ENCODE measurements around the gene PNPLA6.

Gene PNPLA6

DNA sequence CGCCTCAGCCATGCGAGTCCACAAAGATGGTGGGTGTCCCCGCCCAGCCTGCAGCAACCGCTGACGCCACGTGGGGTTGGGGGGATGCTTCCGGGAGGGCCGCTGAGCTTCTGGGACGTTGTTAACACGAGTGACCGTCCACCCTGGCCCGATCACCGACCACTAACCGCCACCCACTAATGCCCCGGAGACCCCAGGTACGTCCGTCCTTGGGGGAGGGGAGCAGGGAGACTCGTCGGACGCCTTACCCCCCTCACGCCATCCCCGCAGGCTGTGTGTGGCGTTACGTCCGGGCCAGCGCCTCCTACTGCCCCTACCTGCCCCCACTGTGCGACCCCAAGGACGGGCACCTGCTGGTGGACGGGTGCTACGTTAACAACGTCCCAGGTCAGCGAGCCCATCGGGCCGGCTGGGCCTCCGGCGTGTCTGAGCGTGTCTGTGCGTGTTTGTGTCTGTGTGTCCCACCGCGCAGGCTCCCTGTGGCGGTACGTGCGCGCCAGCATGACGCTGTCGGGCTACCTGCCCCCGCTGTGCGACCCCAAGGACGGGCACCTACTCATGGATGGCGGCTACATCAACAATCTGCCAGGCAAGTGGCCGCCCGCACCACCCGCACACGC, 21.3 kb downstream of the PNPLA6 start:
- Histone ChIP-seq H3K79me2 (ENCODE audit: insufficient read depth, low read depth) (no peaks in the 10 kb centered on the region), H3K27me3 (ENCODE audit: insufficient read depth, low read depth) (no peaks in the 10 kb centered on the region), H3K4me3 (IDR thresholded peaks at IDR 0.05; ENCODE audit: insufficient read depth, low read depth, low read length) (no peak overlapping the region), H3K27ac (no peak overlapping the region), H2AFZ (ENCODE audit: low read depth) (no peak overlapping the region), H3K9ac (no peak overlapping the region), H4K20me1 (ENCODE audit: insufficient read depth) (no peaks in the 10 kb centered on the region), H3K36me3 (ENCODE audit: insufficient read depth) (no peaks in the 10 kb centered on the region), H3K4me2 (no peak overlapping the region), H3K4me1 (ENCODE audit: low read depth, poor library complexity, severe bottlenecking) (peaks cover 8% of the 10 kb centered on the region)
- TF ChIP-seq, protein P1, sequence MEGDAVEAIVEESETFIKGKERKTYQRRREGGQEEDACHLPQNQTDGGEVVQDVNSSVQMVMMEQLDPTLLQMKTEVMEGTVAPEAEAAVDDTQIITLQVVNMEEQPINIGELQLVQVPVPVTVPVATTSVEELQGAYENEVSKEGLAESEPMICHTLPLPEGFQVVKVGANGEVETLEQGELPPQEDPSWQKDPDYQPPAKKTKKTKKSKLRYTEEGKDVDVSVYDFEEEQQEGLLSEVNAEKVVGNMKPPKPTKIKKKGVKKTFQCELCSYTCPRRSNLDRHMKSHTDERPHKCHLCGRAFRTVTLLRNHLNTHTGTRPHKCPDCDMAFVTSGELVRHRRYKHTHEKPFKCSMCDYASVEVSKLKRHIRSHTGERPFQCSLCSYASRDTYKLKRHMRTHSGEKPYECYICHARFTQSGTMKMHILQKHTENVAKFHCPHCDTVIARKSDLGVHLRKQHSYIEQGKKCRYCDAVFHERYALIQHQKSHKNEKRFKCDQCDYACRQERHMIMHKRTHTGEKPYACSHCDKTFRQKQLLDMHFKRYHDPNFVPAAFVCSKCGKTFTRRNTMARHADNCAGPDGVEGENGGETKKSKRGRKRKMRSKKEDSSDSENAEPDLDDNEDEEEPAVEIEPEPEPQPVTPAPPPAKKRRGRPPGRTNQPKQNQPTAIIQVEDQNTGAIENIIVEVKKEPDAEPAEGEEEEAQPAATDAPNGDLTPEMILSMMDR (conservative IDR thresholded peaks at IDR 0.05; ENCODE audit: low read depth, low read length) = no peak

GRCh38 chr19:7558667-7559066, 23.1 kb downstream of the PNPLA6 start:
- TF ChIP-seq, protein P1 (conservative IDR thresholded peaks at IDR 0.05; ENCODE audit: low read depth, low read length) = no peak
- no peaks in the 10 kb centered on the region for H3K4me1 ChIP-seq (ENCODE audit: low read depth, poor library complexity, severe bottlenecking)
- no peaks in the 10 kb centered on the region for H3K79me2 ChIP-seq (ENCODE audit: insufficient read depth, low read depth)
- no peak overlapping the region for H3K4me3 ChIP-seq (IDR thresholded peaks at IDR 0.05; ENCODE audit: insufficient read depth, low read depth, low read length)
- no peaks in the 10 kb centered on the region for H3K27me3 ChIP-seq (ENCODE audit: insufficient read depth, low read depth)
- H2AFZ ChIP-seq (ENCODE audit: low read depth) = no peak overlapping the region
- no peak overlapping the region for H3K9ac ChIP-seq
- H3K36me3 ChIP-seq (ENCODE audit: insufficient read depth) = no peaks in the 10 kb centered on the region
- no peak overlapping the region for H3K4me2 ChIP-seq
- H4K20me1 ChIP-seq (ENCODE audit: insufficient read depth) = no peaks in the 10 kb centered on the region
- no peak overlapping the region for H3K27ac ChIP-seq

DNA sequence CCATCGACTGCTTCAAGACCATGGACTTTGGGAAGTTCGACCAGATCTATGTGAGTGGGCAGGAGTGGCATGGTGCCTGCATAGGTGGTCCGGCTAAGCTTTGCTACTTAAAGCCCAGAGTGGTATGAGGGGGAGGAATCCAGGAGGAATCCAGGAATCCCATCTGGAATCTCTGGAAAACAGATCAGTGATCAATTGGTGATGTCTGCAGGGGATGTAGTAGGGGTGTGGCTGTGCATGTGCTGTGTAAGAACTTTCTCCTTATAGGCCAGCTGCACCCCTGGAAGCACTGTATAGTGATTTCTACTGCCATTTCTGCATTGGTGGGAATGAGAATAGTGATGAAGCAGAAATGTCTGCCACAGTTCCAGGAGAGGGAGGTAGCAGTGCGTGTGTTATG, 23.6 kb downstream of the PNPLA6 start:
- Histone ChIP-seq H2AFZ (ENCODE audit: low read depth) (no peak overlapping the region), H3K4me1 (ENCODE audit: low read depth, poor library complexity, severe bottlenecking) (no peaks in the 10 kb centered on the region), H3K27ac (no peak overlapping the region), H3K36me3 (ENCODE audit: insufficient read depth) (no peaks in the 10 kb centered on the region), H3K4me3 (IDR thresholded peaks at IDR 0.05; ENCODE audit: insufficient read depth, low read depth, low read length) (no peak overlapping the region), H4K20me1 (ENCODE audit: insufficient read depth) (no peaks in the 10 kb centered on the region), H3K9ac (no peak overlapping the region), H3K27me3 (ENCODE audit: insufficient read depth, low read depth) (no peaks in the 10 kb centered on the region; the same call in 1 of the 2 replicates), H3K79me2 (ENCODE audit: insufficient read depth, low read depth) (no peaks in the 10 kb centered on the region), H3K4me2 (no peak overlapping the region)
- TF ChIP-seq, protein P1 (conservative IDR thresholded peaks at IDR 0.05; ENCODE audit: low read depth, low read length) = no peak

DNA sequence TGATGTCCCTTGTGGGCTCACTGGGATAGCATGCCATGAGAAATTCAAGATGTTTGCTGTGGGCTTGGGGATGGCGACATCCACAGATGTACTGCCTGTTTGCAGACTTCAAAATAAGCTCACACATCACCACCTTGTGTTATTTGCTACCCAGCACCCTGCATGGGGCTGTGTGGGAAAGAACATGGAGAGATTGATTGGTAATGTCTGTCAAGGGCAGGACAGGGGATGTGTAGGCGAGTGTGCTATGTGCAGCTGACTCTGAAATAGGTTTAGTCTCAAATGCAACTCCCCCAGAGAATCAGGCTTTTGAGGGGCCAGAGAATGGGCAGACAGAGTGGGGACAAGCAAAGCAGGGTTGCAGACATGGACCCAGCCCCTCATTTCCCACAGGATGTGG, 24.7 kb downstream of the PNPLA6 start:
- Histone ChIP-seq H4K20me1 (ENCODE audit: insufficient read depth) (no peaks in the 10 kb centered on the region), H3K9ac (no peak overlapping the region), H2AFZ (ENCODE audit: low read depth) (no peak overlapping the region), H3K4me2 (no peak overlapping the region), H3K27me3 (ENCODE audit: insufficient read depth, low read depth) (no peaks in the 10 kb centered on the region; the same call in 1 of the 2 replicates), H3K27ac (no peak overlapping the region), H3K4me1 (ENCODE audit: low read depth, poor library complexity, severe bottlenecking) (no peaks in the 10 kb centered on the region), H3K4me3 (IDR thresholded peaks at IDR 0.05; ENCODE audit: insufficient read depth, low read depth, low read length) (no peak overlapping the region), H3K79me2 (ENCODE audit: insufficient read depth, low read depth) (no peaks in the 10 kb centered on the region), H3K36me3 (ENCODE audit: insufficient read depth) (no peaks in the 10 kb centered on the region)
- TF ChIP-seq, protein P1 (conservative IDR thresholded peaks at IDR 0.05; ENCODE audit: low read depth, low read length) = no peak

All from KMS-11 (cell line).